Activated CD8-positive, alpha-beta T cell treated with anti-CD3 and anti-CD28 coated beads, Interleukin-2, amount 10 ng/mL, durations not matched to agents 7 days and 5 days (primary cell): ENCODE data around the gene NEDD9. TPM values are rescaled to one million over a fixed set of nuclear protein-coding genes. Genes with fewer than 3 reads are reported as not detected.

Source experiments
- ATAC-seq: fragments of 150-1000 bp; cut with Tn5 transposase; one replicate; pipeline ENCODE4 v1.10.0; 2021; ENCODE audit warnings: moderate library complexity
- CTCF ChIA-PET: fragments of 350-600 bp; sonication (Branson Sonifier 250); formaldehyde crosslinking; loops from one replicate; lab custom pipeline; 2021; ENCODE audit warnings: antibody characterized with exemption; lab: Charles Lee
- POLR2A ChIA-PET: fragments of 350-600 bp; sonication (Branson Sonifier 250); formaldehyde crosslinking; loops from one replicate; lab custom pipeline; 2021; ENCODE audit warnings: antibody characterized with exemption; lab: Charles Lee
- DNase-seq: peaks from one replicate; pipeline ENCODE4 v3.0.0-alpha.2; 2020
- H3K27ac Mint-ChIP-seq: one replicate; pipeline ENCODE4 v1.8.0; 2021; ENCODE audit warnings: mild to moderate bottlenecking, mixed read lengths
- H3K27me3 Mint-ChIP-seq: one replicate; pipeline ENCODE4 v1.8.0; 2021; ENCODE audit warnings: low read depth, mixed read lengths
- H3K36me3 Mint-ChIP-seq: one replicate; pipeline ENCODE4 v1.8.0; 2021; ENCODE audit warnings: low read depth, mixed read lengths
- H3K4me1 Mint-ChIP-seq: one replicate; pipeline ENCODE4 v1.8.0; 2021; ENCODE audit warnings: low read depth, mixed read lengths
- H3K4me3 Mint-ChIP-seq: one replicate; pipeline ENCODE4 v1.8.0; 2021; ENCODE audit warnings: mild to moderate bottlenecking, mixed read lengths
- H3K9me3 Mint-ChIP-seq: one replicate; pipeline ENCODE4 v1.8.0; 2022; ENCODE audit warnings: mixed read lengths; ENCODE audit not compliant: insufficient read depth
- total RNA-seq, 2 experiments: library from RNA; stranded (reverse); gene quantifications; one replicate each; pipeline ENCODE4 v1.2.3, GENCODE V29; 2021

The NEDD9 gene
- total RNA-seq, 2 experiments from 2014 or later: 64.9 to 69.5 TPM

GRCh38 chr6:11207199-11207968, 25.1 kb downstream of the NEDD9 start:
- Mint-ChIP-seq H3K9me3 (no peaks in the 10 kb centered on the region), H3K4me3 (no peak overlapping the region), H3K4me1 (peaks cover 91% of the 10 kb centered on the region), H3K27ac (no peak overlapping the region), H3K27me3 (no peaks in the 10 kb centered on the region), H3K36me3 (peaks cover 85% of the 10 kb centered on the region)
- CTCF ChIA-PET: interaction anchor here (0.7 to 1.4 kb wide), 5 partner anchors 9 to 35 kb away, joined by 3 to 5 read pairs (median 5); no protein-coding TSS in a partner anchor
- POLR2A ChIA-PET: interaction anchor here (1.0 to 3.6 kb wide), 3 partner anchors 8 to 23 kb away, joined by 4 to 22 read pairs (median 7); partner anchors contain the start of gene NEDD9
- DNase-seq (no peak), ATAC-seq (no peak)

- Mint-ChIP-seq H3K27me3 (no peaks in the 10 kb centered on the region), H3K4me3 (no peak overlapping the region), H3K4me1 (peaks cover 91% of the 10 kb centered on the region), H3K27ac (peak overlapping the region; percentile 14), H3K36me3 (peaks cover 85% of the 10 kb centered on the region), H3K9me3 (no peaks in the 10 kb centered on the region)
- ATAC-seq (no peak), DNase-seq (no peak)
- POLR2A ChIA-PET: interaction anchor here (2.3 to 3.6 kb wide), 2 partner anchors 8 to 24 kb away, joined by 7 to 22 read pairs; partner anchors contain the start of gene NEDD9
- CTCF ChIA-PET: interaction anchor here (0.7 to 1.2 kb wide), 3 partner anchors 9 to 34 kb away, joined by 3 to 5 read pairs (median 4); no protein-coding TSS in a partner anchor
Measured at GRCh38 chr6:11206576-11206975, 25.9 kb downstream of the NEDD9 start.

GRCh38 chr6:11204794-11205366, 27.6 kb downstream of the NEDD9 start:
- no peak overlapping the region for H3K4me3 Mint-ChIP-seq
- peak overlapping the region; percentile 32 for H3K27ac Mint-ChIP-seq
- ChIA-PET POLR2A (no interaction called here), CTCF (interaction anchor here (2.8 to 3.5 kb wide), 2 partner anchors 8 to 17 kb away, joined by 9 to 17 read pairs; no protein-coding TSS in a partner anchor)
- DNase-seq (peak; percentile 17), ATAC-seq (no peak)
- peaks cover 85% of the 10 kb centered on the region for H3K36me3 Mint-ChIP-seq
- peaks cover 90% of the 10 kb centered on the region for H3K4me1 Mint-ChIP-seq
- H3K9me3 Mint-ChIP-seq: no peaks in the 10 kb centered on the region
- no peaks in the 10 kb centered on the region for H3K27me3 Mint-ChIP-seq

- DNase-seq (peak; percentile 14), ATAC-seq (no peak)
- no peaks in the 10 kb centered on the region for H3K9me3 Mint-ChIP-seq
- no peaks in the 10 kb centered on the region for H3K27me3 Mint-ChIP-seq
- H3K27ac Mint-ChIP-seq: peak overlapping the region; percentile 99
- peaks cover 90% of the 10 kb centered on the region for H3K4me1 Mint-ChIP-seq
- POLR2A ChIA-PET: interaction anchor here (2.4 kb wide), 1 partner anchor 19 kb away, joined by 16 read pairs; no protein-coding TSS in a partner anchor
- peak overlapping the region; percentile 2 for H3K4me3 Mint-ChIP-seq
- CTCF ChIA-PET: interaction anchor here (2.2 to 3.5 kb wide), 3 partner anchors 9 to 28 kb away, joined by 8 to 17 read pairs (median 9); partner anchors contain the start of gene NEDD9
- H3K36me3 Mint-ChIP-seq: peaks cover 85% of the 10 kb centered on the region
Measured at GRCh38 chr6:11204005-11204399, 28.5 kb downstream of the NEDD9 start.

GRCh38 chr6:11203306-11204004, 29.0 kb downstream of the NEDD9 start:
- Mint-ChIP-seq H3K4me1 (peaks cover 92% of the 10 kb centered on the region), H3K36me3 (peaks cover 88% of the 10 kb centered on the region), H3K27me3 (no peaks in the 10 kb centered on the region), H3K4me3 (peak overlapping the region; percentile 61), H3K27ac (peak overlapping the region; percentile 99), H3K9me3 (no peaks in the 10 kb centered on the region)
- POLR2A ChIA-PET: interaction anchor here (0.6 to 2.4 kb wide), 5 partner anchors 14 to 55 kb away, joined by 3 to 28 read pairs (median 10); partner anchors contain the start of gene NEDD9
- peak; percentile 19 for DNase-seq
- peak; percentile 11 for ATAC-seq
- CTCF ChIA-PET: interaction anchor here (0.8 to 3.5 kb wide), 10 partner anchors 10 to 293 kb away, joined by 3 to 18 read pairs (median 6); partner anchors contain the start of gene NEDD9

GRCh38 chr6:11202513-11203305, 29.8 kb downstream of the NEDD9 start:
- ATAC-seq (peak; percentile 59), DNase-seq (peak; percentile 84)
- H3K36me3 Mint-ChIP-seq: peaks cover 89% of the 10 kb centered on the region
- peaks cover 92% of the 10 kb centered on the region for H3K4me1 Mint-ChIP-seq
- H3K27me3 Mint-ChIP-seq: no peaks in the 10 kb centered on the region
- ChIA-PET POLR2A (interaction anchor here (0.6 to 2.4 kb wide), 7 partner anchors 15 to 166 kb away, joined by 3 to 28 read pairs (median 7); partner anchors contain the start of gene NEDD9), CTCF (interaction anchor here (0.8 to 3.5 kb wide), 16 partner anchors 10 to 293 kb away, joined by 3 to 18 read pairs (median 4); partner anchors contain the start of gene NEDD9)
- H3K9me3 Mint-ChIP-seq: no peaks in the 10 kb centered on the region
- peak overlapping the region; percentile 61 for H3K4me3 Mint-ChIP-seq
- peak overlapping the region; percentile 99 for H3K27ac Mint-ChIP-seq

- H3K4me3 Mint-ChIP-seq: peak overlapping the region; percentile 39
- POLR2A ChIA-PET: interaction anchor here (0.6 to 2.4 kb wide), 5 partner anchors 15 to 167 kb away, joined by 3 to 28 read pairs (median 10); partner anchors contain the start of gene NEDD9
- no peak for ATAC-seq
- H3K9me3 Mint-ChIP-seq: no peaks in the 10 kb centered on the region
- peaks cover 89% of the 10 kb centered on the region for H3K36me3 Mint-ChIP-seq
- no peaks in the 10 kb centered on the region for H3K27me3 Mint-ChIP-seq
- CTCF ChIA-PET: interaction anchor here (0.6 to 3.5 kb wide), 14 partner anchors 11 to 294 kb away, joined by 3 to 18 read pairs (median 4); partner anchors contain the start of gene NEDD9
- peaks cover 92% of the 10 kb centered on the region for H3K4me1 Mint-ChIP-seq
- H3K27ac Mint-ChIP-seq: peak overlapping the region; percentile 99
- DNase-seq: no peak
Measured at GRCh38 chr6:11201772-11202512, 30.5 kb downstream of the NEDD9 start.

GRCh38 chr6:11201015-11201414, 31.5 kb downstream of the NEDD9 start:
- Mint-ChIP-seq H3K9me3 (no peaks in the 10 kb centered on the region), H3K27ac (peak overlapping the region; percentile 20), H3K27me3 (no peaks in the 10 kb centered on the region), H3K4me3 (no peak overlapping the region), H3K4me1 (peaks cover 94% of the 10 kb centered on the region), H3K36me3 (peaks cover 90% of the 10 kb centered on the region)
- ATAC-seq (no peak), DNase-seq (no peak)
- POLR2A ChIA-PET: interaction anchor here (1.2 kb wide), 1 partner anchor 31 kb away, joined by 3 read pairs; the partner anchor contains the start of gene NEDD9
- CTCF ChIA-PET: interaction anchor here (1.5 to 3.1 kb wide), 3 partner anchors 19 to 29 kb away, joined by 4 to 20 read pairs (median 9); no protein-coding TSS in a partner anchor

GRCh38 chr6:11200356-11200755, 32.1 kb downstream of the NEDD9 start:
- ATAC-seq (no peak), DNase-seq (no peak)
- H3K27ac Mint-ChIP-seq: peak overlapping the region; percentile 73
- H3K4me3 Mint-ChIP-seq: no peak overlapping the region
- peaks cover 88% of the 10 kb centered on the region for H3K36me3 Mint-ChIP-seq
- ChIA-PET POLR2A (interaction anchor here (1.2 to 2.6 kb wide), 4 partner anchors 23 to 181 kb away, joined by 3 to 27 read pairs (median 8); partner anchors contain the start of gene NEDD9), CTCF (interaction anchor here (1.2 to 3.1 kb wide), 4 partner anchors 20 to 296 kb away, joined by 3 to 20 read pairs (median 10); no protein-coding TSS in a partner anchor)
- no peaks in the 10 kb centered on the region for H3K27me3 Mint-ChIP-seq
- no peaks in the 10 kb centered on the region for H3K9me3 Mint-ChIP-seq
- H3K4me1 Mint-ChIP-seq: peaks cover 91% of the 10 kb centered on the region
